ENCODE measurements around the gene CXCL3. TPM values are rescaled to one million over a fixed set of nuclear protein-coding genes. Genes with fewer than 3 reads are reported as not detected.

CXCL3 gene
- total RNA-seq, 5 donors from 2014 or later (not counting 1 experiment from before 2014, with no cell fraction given): 0.32 to 0.35 TPM; not detected in 3

DNA sequence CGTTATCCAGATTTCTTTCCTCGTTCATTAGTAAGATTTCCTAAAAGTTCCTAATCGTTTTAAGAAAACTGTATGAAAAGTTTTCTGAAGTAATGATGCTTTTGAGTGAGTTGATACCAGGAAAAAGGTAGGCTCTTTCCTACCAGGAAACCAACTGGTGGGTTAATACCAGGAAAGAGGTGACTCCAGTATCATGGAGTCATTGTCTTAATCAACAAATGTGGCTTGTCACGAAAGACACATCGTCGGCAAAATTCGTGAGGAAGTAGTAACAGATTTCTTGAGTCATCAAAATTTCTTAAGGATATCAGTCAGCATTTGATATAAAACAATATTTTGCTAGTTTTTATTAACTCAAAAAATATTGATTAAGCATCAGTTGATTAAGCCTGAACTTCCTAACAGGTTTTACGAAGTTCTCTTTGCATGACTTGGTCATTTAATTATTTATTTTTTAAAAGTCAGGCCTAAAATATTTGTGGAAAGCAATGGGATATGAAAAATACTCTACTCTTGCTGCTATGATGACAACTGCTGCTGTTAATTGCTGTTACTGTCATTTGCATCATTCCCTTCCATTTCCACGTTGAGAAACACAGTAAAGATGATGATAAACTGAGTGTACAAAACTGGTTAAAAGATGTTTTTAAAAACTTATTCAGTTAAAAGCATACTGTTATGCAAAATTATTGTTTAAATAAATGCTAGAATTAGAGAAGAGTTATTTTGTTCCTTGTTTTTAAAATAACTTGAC, 47.3 kb downstream of the CXCL3 start:
- no peak for ATAC-seq (replicated peaks in 1 of 4)
- H3K4me1 ChIP-seq (ENCODE audit: control insufficient read depth in 1 of 2, extremely low read depth in 1 of 2, insufficient read depth in 2 of 2, low read length in 2 of 2): no peaks in the 10 kb centered on the region
- no peaks in the 10 kb centered on the region for H3K9me3 ChIP-seq
- no peak overlapping the region for H3K4me3 Mint-ChIP-seq
- ChIA-PET POLR2A (no interaction called here), CTCF (no interaction called here)
- H3K36me3 Mint-ChIP-seq: no peaks in the 10 kb centered on the region
- no peaks in the 10 kb centered on the region for H3K4me1 Mint-ChIP-seq
- H3K4me3 ChIP-seq (ENCODE audit: control insufficient read depth in 1 of 2, extremely low read depth in 1 of 2, low read length in 1 of 2): no peak overlapping the region
- DNase-seq: no peak
- no CpG with 5 or more reads among the region's 9 CpGs for WGBS (ENCODE audit: insufficient coverage)
- no peaks in the 10 kb centered on the region for H3K36me3 ChIP-seq (ENCODE audit: control insufficient read depth in 2 of 2, extremely low read depth in 1 of 2, insufficient read depth in 1 of 2, low read length in 1 of 2)
- no peaks in the 10 kb centered on the region for H3K27me3 ChIP-seq (replicated peaks in 1 of 2; ENCODE audit: control insufficient read depth in 2 of 2, extremely low read depth in 1 of 2, insufficient read depth in 2 of 2, low read length in 1 of 2)
- H3K27ac ChIP-seq (ENCODE audit: low read length): no peak overlapping the region
- no peaks in the 10 kb centered on the region for H3K9me3 Mint-ChIP-seq
- H3K27me3 Mint-ChIP-seq: peaks cover 3 to 4% of the 10 kb centered on the region in 2 donors
- no peak overlapping the region for H3K27ac Mint-ChIP-seq

DNA sequence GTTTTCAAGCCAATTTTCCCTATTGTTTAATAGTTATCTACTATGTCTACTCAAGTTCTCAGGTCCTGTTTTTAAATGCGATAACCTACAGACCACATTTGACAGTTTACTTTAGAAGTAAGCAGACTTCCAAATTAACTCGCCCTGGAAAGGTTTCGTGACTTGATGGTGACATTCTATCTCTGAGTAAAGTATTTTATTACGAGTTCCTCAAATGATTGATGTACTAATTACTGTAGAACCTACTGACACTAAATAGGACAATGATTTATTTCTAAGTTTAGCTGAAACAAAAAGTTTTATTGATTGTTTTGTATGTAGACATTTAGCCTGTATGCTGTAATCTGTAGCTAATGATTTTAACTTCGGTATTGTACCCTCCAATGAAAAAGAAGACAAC, 48.6 kb downstream of the CXCL3 start:
- no CpG with 5 or more reads among the region's 5 CpGs for WGBS (ENCODE audit: insufficient coverage)
- POLR2A ChIA-PET: no interaction called here
- no peak for ATAC-seq (replicated peaks in 1 of 4)

GRCh38 chr4:73989031-73989430, 49.5 kb downstream of the CXCL3 start:
- Histone ChIP-seq H3K9me3 (no peaks in the 10 kb centered on the region), H3K27ac (ENCODE audit: low read length) (no peak overlapping the region), H3K4me3 (ENCODE audit: control insufficient read depth in 1 of 2, extremely low read depth in 1 of 2, low read length in 1 of 2) (no peak overlapping the region), H3K4me1 (ENCODE audit: control insufficient read depth in 1 of 2, extremely low read depth in 1 of 2, insufficient read depth in 2 of 2, low read length in 2 of 2) (no peaks in the 10 kb centered on the region), H3K27me3 (replicated peaks in 1 of 2; ENCODE audit: control insufficient read depth in 2 of 2, extremely low read depth in 1 of 2, insufficient read depth in 2 of 2, low read length in 1 of 2) (no peaks in the 10 kb centered on the region), H3K36me3 (ENCODE audit: control insufficient read depth in 2 of 2, extremely low read depth in 1 of 2, insufficient read depth in 1 of 2, low read length in 1 of 2) (no peaks in the 10 kb centered on the region)
- H3K27me3 Mint-ChIP-seq: peaks cover 0 to under 1% of the 10 kb centered on the region in 2 donors
- H3K9me3 Mint-ChIP-seq: no peaks in the 10 kb centered on the region
- WGBS (ENCODE audit: insufficient coverage): no CpG with 5 or more reads among the region's 3 CpGs
- ATAC-seq (replicated peaks in 1 of 4) (no peak), DNase-seq (no peak)
- H3K36me3 Mint-ChIP-seq: no peaks in the 10 kb centered on the region
- no peak overlapping the region for H3K4me3 Mint-ChIP-seq
- no peak overlapping the region for H3K27ac Mint-ChIP-seq
- ChIA-PET POLR2A (no interaction called here), CTCF (interaction anchor here in 1 of 2 donors (0.6 kb wide), 1 partner anchor 1279 kb away, joined by 3 read pairs; no protein-coding TSS in a partner anchor)
- H3K4me1 Mint-ChIP-seq: no peaks in the 10 kb centered on the region

More for the DNA sequence above, 48.6 kb downstream of the CXCL3 start:
- Histone ChIP-seq H3K4me3 (ENCODE audit: control insufficient read depth in 1 of 2, extremely low read depth in 1 of 2, low read length in 1 of 2) (no peak overlapping the region), H3K4me1 (ENCODE audit: control insufficient read depth in 1 of 2, extremely low read depth in 1 of 2, insufficient read depth in 2 of 2, low read length in 2 of 2) (no peaks in the 10 kb centered on the region), H3K27ac (ENCODE audit: low read length) (no peak overlapping the region), H3K9me3 (no peaks in the 10 kb centered on the region), H3K27me3 (replicated peaks in 1 of 2; ENCODE audit: control insufficient read depth in 2 of 2, extremely low read depth in 1 of 2, insufficient read depth in 2 of 2, low read length in 1 of 2) (no peaks in the 10 kb centered on the region), H3K36me3 (ENCODE audit: control insufficient read depth in 2 of 2, extremely low read depth in 1 of 2, insufficient read depth in 1 of 2, low read length in 1 of 2) (no peaks in the 10 kb centered on the region)
- Mint-ChIP-seq H3K27me3 (peaks cover 2 to 4% of the 10 kb centered on the region in 2 donors), H3K4me1 (no peaks in the 10 kb centered on the region), H3K4me3 (no peak overlapping the region), H3K36me3 (no peaks in the 10 kb centered on the region), H3K27ac (no peak overlapping the region), H3K9me3 (no peaks in the 10 kb centered on the region)
- DNase-seq: no peak
- CTCF ChIA-PET: interaction anchor here in 1 of 2 donors (0.6 kb wide), 1 partner anchor 103 kb away, joined by 3 read pairs; no protein-coding TSS in a partner anchor

DNA sequence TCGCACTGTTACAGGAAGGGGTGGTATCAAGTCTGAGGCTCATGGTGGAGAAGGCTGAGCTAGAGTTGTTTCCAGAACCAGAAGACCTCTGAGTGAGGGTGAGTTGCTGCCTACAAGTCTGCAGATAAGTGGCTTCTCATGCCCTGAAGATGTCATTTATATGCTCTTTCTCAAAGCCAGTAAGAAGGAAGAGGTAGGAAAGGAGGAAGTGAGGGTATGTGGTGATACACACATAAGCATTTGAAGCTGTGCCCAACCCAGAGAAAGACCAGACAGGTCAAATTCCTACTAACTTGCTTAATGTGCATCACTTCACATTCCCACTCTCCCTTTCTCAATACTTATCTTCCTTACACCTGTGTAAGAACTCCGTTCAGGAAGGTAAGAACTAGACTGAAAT, 50.4 kb downstream of the CXCL3 start, which contains the start of gene PPBP:
Gene PPBP, minus strand, starts transcription at position 130 of the 400 bp plus-strand sequence. Its CDS starts 87 bp downstream, at position 43.
- H3K4me3 Mint-ChIP-seq: no peak within 1 kb of the TSS
- Histone ChIP-seq H3K27me3 (replicated peaks in 1 of 2; ENCODE audit: control insufficient read depth in 2 of 2, extremely low read depth in 1 of 2, insufficient read depth in 2 of 2, low read length in 1 of 2) (no peaks in the 10 kb centered on the region), H3K36me3 (ENCODE audit: control insufficient read depth in 2 of 2, extremely low read depth in 1 of 2, insufficient read depth in 1 of 2, low read length in 1 of 2) (no peaks in the 10 kb centered on the region), H3K9me3 (no peaks in the 10 kb centered on the region), H3K27ac (ENCODE audit: low read length) (no peak within 1 kb of the TSS), H3K4me1 (ENCODE audit: control insufficient read depth in 1 of 2, extremely low read depth in 1 of 2, insufficient read depth in 2 of 2, low read length in 2 of 2) (no peaks in the 10 kb centered on the region), H3K4me3 (ENCODE audit: control insufficient read depth in 1 of 2, extremely low read depth in 1 of 2, low read length in 1 of 2) (no peak within 1 kb of the TSS)
- WGBS (ENCODE audit: insufficient coverage): 78% methylated on average over 1 of the region's 2 CpGs
- H3K36me3 Mint-ChIP-seq: no peaks in the 10 kb centered on the region
- DNase-seq (no peak), ATAC-seq (replicated peaks in 1 of 4) (no peak)
- POLR2A ChIA-PET: no interaction called here
- H3K9me3 Mint-ChIP-seq: no peaks in the 10 kb centered on the region
- CTCF ChIA-PET: no interaction called here
- no peak within 1 kb of the TSS for H3K27ac Mint-ChIP-seq
- no peaks in the 10 kb centered on the region for H3K4me1 Mint-ChIP-seq
- no peaks in the 10 kb centered on the region for H3K27me3 Mint-ChIP-seq

Other genes with a start within 250 kb of the CXCL3 start
- gene CXCL6, start 202.0 kb downstream of the CXCL3 start, total RNA-seq: not detected
- gene PF4V1, start 185.4 kb downstream of the CXCL3 start, total RNA-seq: 1 to 10 TPM in 1 of 5 donors, not detected in 4; 1.6 TPM
- not detected for gene CXCL1, start 169.3 kb downstream of the CXCL3 start, total RNA-seq
- gene PF4, start 56.7 kb downstream of the CXCL3 start, total RNA-seq: 10 to 100 TPM in 1 of 5 donors, not detected in 4; 10.2 TPM
- gene PPBP, start 50.5 kb downstream of the CXCL3 start, total RNA-seq: 10 to 100 TPM in 1 of 5 donors, 1 to 10 TPM in 1, under 1 TPM in 1, not detected in 2; 0.36 to 24.7 (median 1.3) TPM
- under 1 TPM in 1 of 5 donors, not detected in 4; 0.43 TPM for gene CXCL5, start 40.0 kb downstream of the CXCL3 start, total RNA-seq
- gene CXCL2, start 60.5 kb upstream of the CXCL3 start, total RNA-seq: under 1 TPM; 0.20 to 0.60 (median 0.30) TPM
- 1 to 10 TPM; 7.2 to 9.8 (median 7.9) TPM for gene MTHFD2L, start 119.4 kb upstream of the CXCL3 start, total RNA-seq

All from T-cell (primary cell).